Stimulated activated CD4-positive, alpha-beta T cell treated with anti-CD3 and anti-CD28 coated beads, TNF-alpha, amount 100 ng/mL, for 1 hour (primary cell): ENCODE data around the gene KRT33A.

Experiments used
- DNase-seq, 3 donors: peaks; one replicate each; pipeline ENCODE4 v3.0.0-alpha.2; 2020; ENCODE audit warnings: low read depth in 3 of 3, low spot score in 1 of 3

The KRT33A gene

DNA sequence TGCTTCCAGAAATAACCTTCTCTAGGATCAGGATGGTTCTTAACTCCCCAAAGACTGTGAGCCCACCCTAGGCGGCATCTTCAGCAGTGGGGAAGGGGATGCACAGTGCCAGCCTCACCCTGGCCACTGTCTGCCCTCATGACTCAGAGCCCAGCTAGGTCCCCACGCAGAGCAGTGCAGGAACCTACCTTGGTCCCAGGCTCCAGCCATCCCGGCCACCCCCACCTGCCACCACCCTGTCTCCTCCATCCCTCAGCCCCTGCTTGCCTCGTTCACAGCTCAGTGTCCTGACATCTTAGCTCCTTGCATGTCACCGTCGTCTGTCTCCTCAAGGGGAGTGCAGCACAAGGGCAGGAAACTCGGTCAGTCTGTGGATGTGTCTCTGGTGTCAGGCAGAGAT lies 19.0 kb downstream of the KRT33A start:
- no peak for DNase-seq

- DNase-seq: no peak
Observed at GRCh38 chr17:41329279-41329948, 21.2 kb downstream of the KRT33A start.

DNA sequence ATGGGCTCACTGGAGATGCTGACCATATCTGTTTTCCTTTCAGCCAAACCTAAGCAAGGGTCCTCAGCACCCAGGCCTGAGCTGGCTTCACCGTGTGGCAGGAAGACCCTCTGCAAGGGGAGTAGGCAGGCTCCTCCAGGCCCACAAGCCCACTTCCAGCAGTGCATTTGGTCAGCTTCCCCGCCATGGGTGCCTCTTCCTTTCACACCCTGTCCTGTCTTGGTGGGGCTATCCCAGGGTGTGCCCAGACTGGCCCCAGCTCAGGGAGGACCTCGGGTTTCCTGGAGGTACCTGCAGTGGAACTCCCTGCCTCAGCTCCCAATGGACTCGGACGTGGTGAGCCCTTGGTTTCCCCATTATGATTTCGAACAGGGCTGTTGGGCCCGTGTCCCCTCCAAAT lies 22.4 kb downstream of the KRT33A start:
- DNase-seq: no peak

GRCh38 chr17:41327411-41328120 lies 23.1 kb downstream of the KRT33A start:
- no peak for DNase-seq

GRCh38 chr17:41326173-41327145 lies 24.2 kb downstream of the KRT33A start:
- DNase-seq: no peak

DNA sequence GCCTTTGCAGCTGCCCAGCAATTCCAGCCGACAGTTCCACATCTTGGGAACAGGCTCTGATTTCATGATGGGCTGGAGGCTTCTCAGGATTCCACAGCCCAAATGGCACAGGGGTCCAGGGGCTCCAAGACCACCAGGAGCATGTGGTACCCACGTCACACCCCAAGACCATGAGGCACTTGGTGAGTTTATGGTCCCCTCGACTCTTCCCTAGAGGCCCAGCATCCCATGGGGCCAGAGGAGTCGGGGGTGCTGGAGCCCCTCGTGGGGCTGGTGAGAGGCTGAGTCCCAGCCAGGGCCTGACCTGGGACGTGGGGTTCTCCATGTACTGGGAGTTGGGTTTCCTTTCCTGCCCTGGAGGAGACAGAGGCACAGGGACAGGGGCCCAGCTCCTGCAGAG lies 25.0 kb downstream of the KRT33A start:
- no peak for DNase-seq

DNA sequence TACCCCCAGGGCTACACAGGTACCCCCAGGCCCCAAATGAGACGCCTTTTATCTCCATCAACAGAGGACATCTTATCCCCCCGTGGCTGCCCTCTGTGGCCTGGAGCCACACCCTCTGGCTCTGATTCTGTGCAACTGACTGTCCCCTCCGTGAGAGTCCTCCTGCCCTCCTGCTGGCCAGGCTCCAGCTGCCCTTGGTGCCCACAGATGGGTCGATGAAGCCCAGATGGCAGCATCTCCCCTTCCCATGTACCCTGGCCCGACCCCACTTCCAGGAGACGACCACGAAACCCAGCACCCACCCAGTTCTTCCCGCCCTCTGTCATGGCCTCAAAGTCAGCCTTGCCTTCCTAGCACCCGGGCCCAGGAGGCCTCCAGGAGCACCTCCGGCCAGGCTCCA lies 25.5 kb downstream of the KRT33A start:
- DNase-seq: no peak

DNA sequence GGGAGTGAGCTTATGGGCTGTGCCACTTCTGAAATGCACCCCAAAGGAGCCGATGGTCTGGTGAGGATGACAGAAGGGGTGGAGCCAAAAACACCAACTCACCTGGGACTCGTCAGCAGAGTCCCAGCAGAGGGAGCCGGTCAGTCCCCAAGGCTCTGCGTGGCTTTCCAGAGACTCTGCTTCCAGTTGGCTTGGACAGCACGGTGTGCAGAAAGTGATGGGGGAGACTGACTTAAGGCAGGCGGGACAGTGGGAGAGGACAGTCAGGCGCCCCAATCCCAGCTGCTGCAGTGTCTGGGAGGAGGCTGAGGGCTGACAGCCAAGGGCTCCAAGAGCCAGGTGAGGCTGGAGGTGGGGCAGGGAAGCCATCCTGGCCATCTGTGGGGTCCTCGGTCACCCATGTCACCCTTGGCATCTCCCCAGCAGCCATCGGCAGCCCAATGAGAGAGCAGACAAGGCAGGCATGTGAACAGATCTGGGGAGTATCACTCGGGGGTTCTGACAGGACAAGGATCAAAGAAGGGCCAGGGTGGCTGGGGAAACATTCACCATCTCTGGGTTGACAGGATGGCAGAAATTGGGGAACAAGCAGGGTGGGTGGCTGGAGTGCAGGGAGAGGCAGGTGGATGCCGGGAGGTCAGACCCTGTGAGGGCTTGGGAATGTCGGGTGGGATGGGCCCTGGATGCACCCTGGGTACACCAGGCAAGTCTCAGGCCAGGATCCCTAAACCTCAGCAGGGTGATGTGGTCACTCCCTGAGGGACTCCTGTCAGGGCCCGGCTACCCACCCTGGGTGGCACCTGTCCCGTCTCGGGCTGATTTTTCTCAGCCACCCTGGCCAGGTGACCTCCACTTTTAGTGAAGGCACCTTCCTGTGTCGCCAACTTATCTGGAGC lies 26.2 kb downstream of the KRT33A start:
- no peak for DNase-seq

GRCh38 chr17:41322903-41323895 lies 27.4 kb downstream of the KRT33A start:
- DNase-seq: no peak

GRCh38 chr17:41322094-41322902 lies 28.3 kb downstream of the KRT33A start:
- no peak for DNase-seq

GRCh38 chr17:41318231-41318630 lies 32.4 kb downstream of the KRT33A start:
- no peak for DNase-seq

DNA sequence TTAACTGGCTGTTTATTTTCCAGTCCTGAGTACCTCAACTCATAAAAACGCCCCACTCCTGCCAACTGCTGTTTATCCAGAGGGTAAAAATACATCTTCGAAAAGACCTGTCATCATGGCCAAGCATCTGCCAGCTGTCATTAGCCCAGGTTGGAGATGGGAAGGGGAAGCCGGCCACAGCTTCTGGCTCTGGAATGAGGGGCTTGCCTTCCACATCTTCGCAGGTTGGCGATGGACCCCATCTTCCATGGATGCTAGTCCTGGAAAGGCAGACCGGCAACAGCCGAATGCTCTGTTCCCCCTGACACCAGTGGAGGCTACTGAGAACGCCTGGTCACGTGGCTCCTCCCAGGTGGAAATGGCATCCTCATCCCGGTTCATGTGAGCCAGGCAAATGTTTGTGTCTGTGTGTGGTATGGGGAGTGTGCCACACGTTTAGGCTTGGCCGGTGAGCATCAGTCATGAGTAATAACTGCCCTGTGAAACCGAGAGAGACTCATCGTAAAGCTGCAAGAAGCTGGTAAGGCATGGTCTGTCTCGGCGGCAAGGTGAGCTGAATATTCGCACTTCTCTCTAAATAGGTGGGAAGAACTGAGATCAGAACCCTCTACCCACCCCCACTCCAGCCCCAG lies 34.7 kb downstream of the KRT33A start:
- no peak for DNase-seq

GRCh38 chr17:41315204-41315794 lies 35.3 kb downstream of the KRT33A start, which contains the start of gene KRTAP17-1:
KRTAP17-1 (minus strand) TSS chr17:41315710; CDS start chr17:41315650, 60 bp downstream.
- no peak for DNase-seq

- DNase-seq: no peak
Observed at GRCh38 chr17:41311111-41311510, 39.5 kb downstream of the KRT33A start.

DNA sequence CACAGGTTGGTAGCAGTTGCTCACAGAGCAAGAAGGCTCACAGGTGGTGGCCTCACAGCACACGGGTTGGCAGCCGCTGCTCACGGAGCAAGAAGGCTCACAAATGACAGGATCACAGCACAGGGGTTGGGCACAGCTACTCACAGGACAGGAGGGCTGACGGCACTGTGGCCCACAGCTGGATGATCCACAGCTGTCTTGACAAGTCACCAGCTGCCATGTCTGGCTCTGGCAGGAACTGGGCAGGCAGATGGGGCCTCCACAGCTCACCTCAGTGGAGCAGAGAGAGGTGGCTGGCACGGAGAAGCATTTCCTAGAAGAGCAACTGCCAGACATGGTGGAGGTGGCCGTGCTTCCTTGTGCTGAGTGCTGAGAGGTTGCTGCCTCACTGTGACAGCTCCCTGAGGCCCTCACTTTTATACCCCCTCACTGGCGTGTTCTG lies 41.7 kb downstream of the KRT33A start, which contains the start of gene KRTAP16-1:
TSS of gene KRTAP16-1 (minus strand) at position 392 of the 442 bp plus-strand sequence. CDS start at position 336, 56 bp downstream.
- peak in 2 of 3 donors; percentile 14 to 18 for DNase-seq

DNA sequence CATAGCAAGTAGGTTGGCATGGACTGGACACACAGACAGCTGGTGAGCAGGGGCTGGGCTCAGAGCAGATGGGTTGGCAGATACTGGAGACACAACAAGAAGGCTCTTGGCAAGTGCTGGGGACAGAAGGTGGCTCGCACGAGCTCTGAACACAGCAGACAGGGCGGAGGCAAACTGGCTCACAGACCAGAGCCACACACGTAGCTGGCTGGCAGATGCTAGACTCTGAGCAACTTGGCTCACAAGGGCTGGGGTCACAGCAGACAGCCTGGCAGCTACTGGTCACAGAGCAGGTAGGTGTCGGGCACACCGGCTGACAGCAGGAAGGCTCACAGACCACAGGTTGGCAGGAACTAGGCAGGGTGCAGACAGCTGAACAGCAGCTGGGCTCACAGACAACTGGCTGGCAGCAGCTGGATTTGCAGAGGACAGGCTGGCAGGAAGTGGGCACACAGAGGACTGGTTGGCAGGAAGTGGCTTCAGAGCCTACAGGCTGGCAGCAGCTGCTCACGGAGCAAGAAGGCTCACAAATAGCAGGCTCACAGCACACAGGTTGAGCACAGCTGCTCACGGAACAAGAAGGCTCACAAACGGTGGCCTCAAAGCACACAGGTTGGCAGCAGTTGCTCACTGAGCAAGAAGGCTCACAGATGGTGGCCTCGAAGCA lies 42.2 kb downstream of the KRT33A start:
- DNase-seq: peak; percentile 8 to 77 (median 63)

DNA sequence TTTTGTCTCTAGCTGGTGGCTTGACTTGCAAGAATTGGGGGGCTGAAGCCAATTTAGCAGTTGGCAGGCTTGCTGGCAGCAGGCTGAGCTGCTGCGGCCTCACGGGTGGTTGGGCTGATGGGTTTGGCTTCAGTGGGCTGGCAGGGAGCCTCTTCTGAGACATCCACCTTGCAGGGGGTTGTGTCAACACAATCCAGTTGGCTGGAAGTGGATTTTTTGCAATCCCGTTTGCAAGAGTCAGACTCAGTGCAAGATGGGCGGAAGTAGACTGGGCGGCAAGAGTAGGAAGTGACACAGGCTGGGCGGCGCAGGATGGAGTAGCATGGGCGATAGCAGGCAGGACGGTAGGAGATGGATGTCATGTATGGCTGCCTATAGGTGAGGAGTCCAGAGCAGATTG lies 43.0 kb downstream of the KRT33A start:
- DNase-seq: no peak
